ENCODE results near the gene CLSTN1. TPM values are rescaled to one million over a fixed set of nuclear protein-coding genes. Genes with fewer than 3 reads are reported as not detected.
A peak's percentile ranks its signal among the peaks of the same experiment; 100 is the strongest.

Gene CLSTN1
- total RNA-seq, 1 experiment from 2014 or later, result 119 TPM

GRCh38 chr1:9826616-9827015 lies 2.9 kb upstream of the CLSTN1 start (continued):
- TF ChIP-seq PREB (CRISPR knock-in tag; IDR thresholded peaks at IDR 0.05; ENCODE audit: borderline replicate concordance) (no peak), IRF2 (CRISPR knock-in tag; IDR thresholded peaks at IDR 0.05; ENCODE audit: borderline replicate concordance, low read depth) (no peak), FOXK1 (CRISPR knock-in tag; IDR thresholded peaks at IDR 0.05) (no peak)
- TF ChIP-seq, protein P1, sequence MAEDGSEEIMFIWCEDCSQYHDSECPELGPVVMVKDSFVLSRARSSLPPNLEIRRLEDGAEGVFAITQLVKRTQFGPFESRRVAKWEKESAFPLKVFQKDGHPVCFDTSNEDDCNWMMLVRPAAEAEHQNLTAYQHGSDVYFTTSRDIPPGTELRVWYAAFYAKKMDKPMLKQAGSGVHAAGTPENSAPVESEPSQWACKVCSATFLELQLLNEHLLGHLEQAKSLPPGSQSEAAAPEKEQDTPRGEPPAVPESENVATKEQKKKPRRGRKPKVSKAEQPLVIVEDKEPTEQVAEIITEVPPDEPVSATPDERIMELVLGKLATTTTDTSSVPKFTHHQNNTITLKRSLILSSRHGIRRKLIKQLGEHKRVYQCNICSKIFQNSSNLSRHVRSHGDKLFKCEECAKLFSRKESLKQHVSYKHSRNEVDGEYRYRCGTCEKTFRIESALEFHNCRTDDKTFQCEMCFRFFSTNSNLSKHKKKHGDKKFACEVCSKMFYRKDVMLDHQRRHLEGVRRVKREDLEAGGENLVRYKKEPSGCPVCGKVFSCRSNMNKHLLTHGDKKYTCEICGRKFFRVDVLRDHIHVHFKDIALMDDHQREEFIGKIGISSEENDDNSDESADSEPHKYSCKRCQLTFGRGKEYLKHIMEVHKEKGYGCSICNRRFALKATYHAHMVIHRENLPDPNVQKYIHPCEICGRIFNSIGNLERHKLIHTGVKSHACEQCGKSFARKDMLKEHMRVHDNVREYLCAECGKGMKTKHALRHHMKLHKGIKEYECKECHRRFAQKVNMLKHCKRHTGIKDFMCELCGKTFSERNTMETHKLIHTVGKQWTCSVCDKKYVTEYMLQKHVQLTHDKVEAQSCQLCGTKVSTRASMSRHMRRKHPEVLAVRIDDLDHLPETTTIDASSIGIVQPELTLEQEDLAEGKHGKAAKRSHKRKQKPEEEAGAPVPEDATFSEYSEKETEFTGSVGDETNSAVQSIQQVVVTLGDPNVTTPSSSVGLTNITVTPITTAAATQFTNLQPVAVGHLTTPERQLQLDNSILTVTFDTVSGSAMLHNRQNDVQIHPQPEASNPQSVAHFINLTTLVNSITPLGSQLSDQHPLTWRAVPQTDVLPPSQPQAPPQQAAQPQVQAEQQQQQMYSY (CRISPR knock-in tag; IDR thresholded peaks at IDR 0.05), result no peak

DNA sequence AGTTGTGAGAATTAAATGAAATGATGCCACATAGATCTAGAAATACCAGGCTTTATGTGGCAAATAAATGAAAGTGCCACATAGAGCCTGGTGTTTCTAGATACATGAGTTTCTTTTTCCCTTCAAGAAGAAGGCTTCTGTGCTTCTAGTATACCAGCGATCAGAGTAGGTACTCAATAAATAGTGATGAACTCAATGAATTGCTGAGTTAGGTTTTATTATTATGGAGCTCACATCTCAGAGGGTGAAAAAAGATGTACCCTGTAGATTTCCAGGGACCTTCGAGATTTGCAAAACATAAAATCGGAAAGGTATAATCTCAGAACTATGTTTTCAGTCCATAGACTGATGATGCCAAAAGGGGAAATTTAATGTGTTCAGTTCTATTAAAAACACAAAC lies 2.3 kb upstream of the CLSTN1 start:
- H3K4me3 Mint-ChIP-seq, result peak overlapping the region; percentile 71; the same call in 1 of the 2 replicates
- H3K9me3 Mint-ChIP-seq, result no peaks in the 10 kb centered on the region
- CTCF ChIA-PET, result interaction anchor here (0.5 to 2.7 kb wide), 5 partner anchors 21 to 1518 kb away, joined by 3 to 33 read pairs (median 4); no protein-coding TSS in a partner anchor
- peaks cover 35% of the 10 kb centered on the region for H3K27me3 Mint-ChIP-seq (ENCODE audit: low read depth)
- H3K4me1 Mint-ChIP-seq, result peaks cover 37% of the 10 kb centered on the region
- POLR2A ChIA-PET, result interaction anchor here (0.6 kb wide), 1 partner anchor 100 kb away, joined by 10 read pairs; no protein-coding TSS in a partner anchor
- ATAC-seq (no peak), DNase-seq (ENCODE audit: low spot score) (no peak)
- H3K36me3 Mint-ChIP-seq, result no peaks in the 10 kb centered on the region
- no peak overlapping the region for H3K27ac Mint-ChIP-seq
- TF ChIP-seq, protein P1 (CRISPR knock-in tag; IDR thresholded peaks at IDR 0.05), result no peak
- TF ChIP-seq ZMAT4 (CRISPR knock-in tag; IDR thresholded peaks at IDR 0.05), result no peak

DNA sequence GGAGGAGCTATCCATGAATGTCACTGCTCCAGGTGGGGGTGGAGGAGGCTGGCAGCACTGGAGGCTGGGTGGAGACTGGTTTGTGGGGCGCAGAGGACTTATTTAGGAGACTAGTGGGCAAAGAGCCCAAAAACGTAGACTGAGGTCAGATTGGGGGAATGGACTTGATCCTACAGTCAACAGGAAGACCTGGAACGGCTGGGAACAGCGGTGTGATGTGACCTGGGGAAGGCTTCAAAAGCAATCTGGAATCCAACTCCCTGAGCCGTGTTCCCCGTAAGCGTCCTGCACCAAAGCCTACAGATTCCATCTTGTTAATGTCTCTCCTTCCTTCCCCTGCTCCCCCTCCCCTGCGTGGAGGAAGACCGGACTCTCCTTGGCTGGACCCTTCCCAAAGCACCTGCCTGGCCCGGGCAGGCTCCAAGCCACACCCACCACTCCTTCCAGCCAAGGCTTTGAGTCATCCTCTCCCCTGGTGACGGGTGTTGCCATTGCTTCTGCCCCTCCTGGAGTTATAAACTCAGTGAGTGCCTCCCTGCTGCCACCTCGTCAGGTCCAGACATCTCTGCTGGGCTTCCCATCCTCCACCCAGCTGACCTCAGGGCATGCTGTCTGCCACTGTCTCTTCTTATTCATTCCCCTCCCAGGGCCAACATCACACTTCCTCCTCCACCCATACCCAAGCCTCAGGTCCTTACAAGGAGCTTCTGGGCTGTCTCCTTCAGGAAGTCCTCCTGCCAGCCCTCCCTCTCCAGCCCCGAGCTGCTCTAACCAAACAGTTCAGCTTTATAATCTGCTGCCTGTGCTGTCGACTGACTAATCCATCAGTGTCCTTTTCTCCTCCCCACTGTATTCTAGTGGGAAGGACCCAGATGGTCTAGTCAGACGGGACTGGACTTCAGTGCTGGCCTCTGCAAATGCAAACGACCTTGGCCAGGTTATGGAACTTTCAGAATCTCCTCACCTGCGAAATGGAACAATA lies 1.6 kb upstream of the CLSTN1 start:
- ATAC-seq, result peak; percentile 57
- Mint-ChIP-seq H3K9me3 (no peaks in the 10 kb centered on the region), H3K4me1 (peaks cover 44% of the 10 kb centered on the region), H3K27me3 (ENCODE audit: low read depth) (peaks cover 35% of the 10 kb centered on the region), H3K27ac (no peak overlapping the region), H3K4me3 (peak overlapping the region; percentile 71), H3K36me3 (no peaks in the 10 kb centered on the region)
- ChIA-PET CTCF (interaction anchor here (0.5 to 0.8 kb wide), 2 partner anchors 20 to 1518 kb away, joined by 3 to 4 read pairs; no protein-coding TSS in a partner anchor), POLR2A (interaction anchor here (0.6 to 1.0 kb wide), 2 partner anchors 40 to 101 kb away, joined by 3 to 10 read pairs; no protein-coding TSS in a partner anchor)
- peak; percentile 58 for DNase-seq (ENCODE audit: low spot score)
- TF ChIP-seq, protein P2, sequence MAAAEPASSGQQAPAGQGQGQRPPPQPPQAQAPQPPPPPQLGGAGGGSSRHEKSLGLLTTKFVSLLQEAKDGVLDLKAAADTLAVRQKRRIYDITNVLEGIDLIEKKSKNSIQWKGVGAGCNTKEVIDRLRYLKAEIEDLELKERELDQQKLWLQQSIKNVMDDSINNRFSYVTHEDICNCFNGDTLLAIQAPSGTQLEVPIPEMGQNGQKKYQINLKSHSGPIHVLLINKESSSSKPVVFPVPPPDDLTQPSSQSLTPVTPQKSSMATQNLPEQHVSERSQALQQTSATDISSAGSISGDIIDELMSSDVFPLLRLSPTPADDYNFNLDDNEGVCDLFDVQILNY (CRISPR knock-in tag; IDR thresholded peaks at IDR 0.05), result no peak
- TF ChIP-seq JUN (CRISPR knock-in tag; IDR thresholded peaks at IDR 0.05) (no peak), GTF2I (CRISPR knock-in tag; conservative IDR thresholded peaks at IDR 0.05) (no peak), USF2 (CRISPR knock-in tag; IDR thresholded peaks at IDR 0.05) (no peak), SP1 (CRISPR knock-in tag; conservative IDR thresholded peaks at IDR 0.05) (no peak), NR1H2 (CRISPR knock-in tag; IDR thresholded peaks at IDR 0.05) (no peak), ZSCAN18 (CRISPR knock-in tag; IDR thresholded peaks at IDR 0.05) (no peak), NFATC4 (CRISPR knock-in tag; IDR thresholded peaks at IDR 0.05) (no peak)
- TF ChIP-seq, protein P1 (CRISPR knock-in tag; IDR thresholded peaks at IDR 0.05), result peak; percentile 94
